Vagina (tissue), 2 donors: Measurements from ENCODE around the gene SVIL. TPM values are rescaled to one million over a fixed set of nuclear protein-coding genes. Genes with fewer than 3 reads are reported as not detected.
"Not testable (repeated sequence)": the region's sequence is repeated elsewhere in the genome, so short reads cannot be mapped to it uniquely, and the experiment has no call there.

Experiments
- DNase-seq, 2 donors: peaks; one replicate each; pipeline ENCODE4 v3.0.0-alpha.2; 2017; ENCODE audit errors: extremely low spot score in 2 of 2
- H3K27ac ChIP-seq: fragments of 200-600 bp; sonication (generic); one replicate; pipeline ENCODE4 v1.5.1; 2019
- H3K27me3 ChIP-seq: fragments of 200-600 bp; sonication (generic); one replicate; pipeline ENCODE4 v1.5.1; 2019
- H3K36me3 ChIP-seq, 2 donors: fragments of 200-600 bp; sonication (generic); one replicate each; pipeline ENCODE4 v1.5.1; 2017 to 2019
- H3K4me1 ChIP-seq: fragments of 200-600 bp; sonication (generic); one replicate; pipeline ENCODE4 v1.5.1; 2019
- H3K4me3 ChIP-seq, 2 donors: fragments of 200-600 bp; sonication (generic); 1 replicate in 1 of 2; 2 replicates in 1 of 2; pipeline ENCODE4 v1.5.1; 2016 to 2019
- H3K9me3 ChIP-seq: fragments of 200-600 bp; sonication (generic); one replicate; pipeline ENCODE4 v1.5.1; 2019
- CTCF ChIP-seq, 3 experiments: fragments of 450-650 bp in 2 of 3; fragments of 200-600 bp in 1 of 3; sonication (generic) in 1 of 3; IDR thresholded peaks; one replicate each; pipeline ENCODE4 v1.5.1; 2017 to 2019; ENCODE audit warnings: antibody characterized with exemption in 3 of 3, mild to moderate bottlenecking in 2 of 3, moderate library complexity in 2 of 3
- POLR2A ChIP-seq, 2 donors: fragments of 450-650 bp; IDR thresholded peaks; one replicate each; pipeline ENCODE4 v1.6.1; 2017; ENCODE audit warnings: antibody characterized with exemption in 2 of 2, mild to moderate bottlenecking in 2 of 2, moderate library complexity in 2 of 2
- POLR2AphosphoS5 ChIP-seq, 2 donors: sonication (generic); formaldehyde crosslinking; IDR thresholded peaks; one replicate each; pipeline ENCODE4 v1.9.0; 2017; ENCODE audit warnings: antibody characterized with exemption in 2 of 2, mild to moderate bottlenecking in 2 of 2, low read depth in 1 of 2; ENCODE audit not compliant: insufficient read depth in 1 of 2
- intact Hi-C: fragments of 100-400 bp; cut with DNase I; formaldehyde crosslinking; loops from one replicate; pipeline ENCODE4 v1.15.1; 2023
- total RNA-seq: library from RNA; depleted of rRNA; stranded (reverse); fragments of >200 nt; gene quantifications from one replicate; pipeline ENCODE4 v1.2.3, GENCODE V29; 2016

The SVIL gene
- total RNA-seq, 1 donor from 2014 or later, result 111 TPM

DNA sequence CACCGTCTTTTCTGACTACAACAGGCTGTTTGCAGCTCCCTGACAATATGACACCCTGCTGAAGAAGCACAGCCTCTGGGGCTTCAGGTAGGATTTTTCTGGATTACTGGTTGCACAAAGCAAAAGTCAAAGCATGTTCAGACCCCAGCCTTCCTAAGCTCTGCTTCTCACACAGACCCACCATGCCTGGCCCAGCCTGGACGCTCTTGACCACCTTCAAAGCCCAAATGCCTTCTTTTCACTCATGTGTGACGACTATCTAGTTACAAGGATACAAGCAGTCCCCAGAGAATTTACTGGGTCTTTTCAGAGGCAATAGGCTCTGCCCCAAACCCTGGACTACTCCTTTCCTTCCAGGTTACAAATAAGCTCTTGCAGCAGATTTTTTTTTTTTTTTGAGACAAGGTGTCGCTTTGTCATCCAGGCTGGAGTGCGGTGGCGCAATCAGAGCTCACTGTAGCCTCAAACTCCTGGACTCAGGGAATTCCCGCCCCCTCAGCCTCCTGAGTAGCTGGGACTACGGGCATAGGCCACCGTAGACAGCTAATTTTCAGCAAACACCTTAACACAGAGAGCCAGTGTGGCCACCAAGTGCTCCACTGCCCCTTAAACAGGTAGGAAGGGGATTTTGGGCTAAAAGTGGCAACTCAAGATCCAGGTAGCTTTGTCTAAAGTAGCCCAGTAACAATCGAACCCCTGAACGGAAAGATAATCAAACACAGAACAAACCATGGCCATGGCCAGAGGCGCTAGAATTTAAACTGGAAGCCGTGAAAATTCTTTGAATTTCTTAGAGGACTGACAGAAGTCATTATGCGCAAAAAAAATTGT, 16.2 kb downstream of the SVIL start:
- intact Hi-C loops, result no loop called here

GRCh38 chr10:29617880-29618340, 16.9 kb downstream of the SVIL start:
- DNase-seq, result peak in 1 of 2 donors; percentile 88
- Histone ChIP-seq H3K9me3 (no peaks in the 10 kb centered on the region), H3K36me3 (no peaks in the 10 kb centered on the region), H3K27ac (peak overlapping the region; percentile 77), H3K27me3 (no peaks in the 10 kb centered on the region), H3K4me3 (no peak overlapping the region), H3K4me1 (peaks cover 48% of the 10 kb centered on the region)
- intact Hi-C loops, result no loop called here
- TF ChIP-seq POLR2A (IDR thresholded peaks at IDR 0.05) (no peak), POLR2AphosphoS5 (IDR thresholded peaks at IDR 0.05; ENCODE audit: insufficient read depth in 1 of 2, low read depth in 1 of 2) (no peak), CTCF (IDR thresholded peaks at IDR 0.05) (no peak)

More for the DNA sequence above, 16.2 kb downstream of the SVIL start:
- no peaks in the 10 kb centered on the region for H3K36me3 ChIP-seq
- TF ChIP-seq POLR2AphosphoS5 (IDR thresholded peaks at IDR 0.05; ENCODE audit: insufficient read depth in 1 of 2, low read depth in 1 of 2), result no peak
- no peak for TF ChIP-seq CTCF (IDR thresholded peaks at IDR 0.05)
- no peak for TF ChIP-seq POLR2A (IDR thresholded peaks at IDR 0.05)
- H3K27me3 ChIP-seq, result no peaks in the 10 kb centered on the region
- H3K4me3 ChIP-seq, result no peak overlapping the region
- H3K9me3 ChIP-seq, result no peaks in the 10 kb centered on the region
- peak overlapping the region; percentile 77 for H3K27ac ChIP-seq
- DNase-seq, result peak in 1 of 2 donors; percentile 84
- peaks cover 53% of the 10 kb centered on the region for H3K4me1 ChIP-seq

- Histone ChIP-seq H3K36me3 (no peaks in the 10 kb centered on the region), H3K4me1 (peaks cover 37% of the 10 kb centered on the region), H3K4me3 (no peak overlapping the region), H3K9me3 (no peaks in the 10 kb centered on the region), H3K27me3 (no peaks in the 10 kb centered on the region), H3K27ac (peak overlapping the region; percentile 9)
- DNase-seq, result peak in 1 of 2 donors; percentile 60
- intact Hi-C loops, result no loop called here
- TF ChIP-seq CTCF (IDR thresholded peaks at IDR 0.05) (no peak), POLR2A (IDR thresholded peaks at IDR 0.05) (no peak), POLR2AphosphoS5 (IDR thresholded peaks at IDR 0.05; ENCODE audit: insufficient read depth in 1 of 2, low read depth in 1 of 2) (no peak)
These were observed 18.2 kb downstream of the SVIL start for GRCh38 chr10:29616542-29616941.

- Histone ChIP-seq H3K9me3 (no peaks in the 10 kb centered on the region), H3K4me1 (peaks cover 26% of the 10 kb centered on the region), H3K27ac (no peak overlapping the region), H3K4me3 (no peak overlapping the region), H3K36me3 (no peaks in the 10 kb centered on the region), H3K27me3 (no peaks in the 10 kb centered on the region)
- TF ChIP-seq POLR2AphosphoS5 (IDR thresholded peaks at IDR 0.05; ENCODE audit: insufficient read depth in 1 of 2, low read depth in 1 of 2) (no peak), POLR2A (IDR thresholded peaks at IDR 0.05) (no peak), CTCF (IDR thresholded peaks at IDR 0.05) (no peak)
- intact Hi-C loops, result no loop called here
- DNase-seq, result no peak
These were observed 19.6 kb downstream of the SVIL start for GRCh38 chr10:29615195-29615594.

GRCh38 chr10:29614289-29614688, 20.5 kb downstream of the SVIL start:
- H3K36me3 ChIP-seq, result not testable (repeated sequence)

More at GRCh38 chr10:29614289-29614688, 20.5 kb downstream of the SVIL start:
- intact Hi-C loops, H3K9me3 ChIP-seq, H3K4me3 ChIP-seq, H3K27ac ChIP-seq, DNase-seq, H3K27me3 ChIP-seq: not testable (repeated sequence)
- H3K4me1 ChIP-seq, result peaks cover 17% of the 10 kb centered on the region
